HCT116 (cell line): Measurements from ENCODE around the gene BFSP1.

Source experiments
- CEBPB ChIP-seq: IDR thresholded peaks from 2 replicates; pipeline ENCODE4 v1.6.1; 2012; ENCODE audit warnings: low read depth
- CTCF ChIP-seq, 3 experiments: fragments of 200-600 bp in 1 of 3; sonication (generic) in 1 of 3; IDR thresholded peaks in 2 of 3; conservative IDR thresholded peaks in 1 of 3; 2 replicates each; pipeline ENCODE4 v1.5.1; 2012 to 2017; ENCODE audit warnings: low read depth in 2 of 3, low read length in 2 of 3, antibody characterized with exemption in 1 of 3, borderline replicate concordance in 1 of 3, control low read depth in 1 of 3, mild to moderate bottlenecking in 1 of 3, mixed read lengths in 1 of 3, mixed run types in 1 of 3, moderate library complexity in 1 of 3; ENCODE audit not compliant: insufficient read depth in 1 of 3
- EZH2 ChIP-seq: fragments of 200-600 bp; sonication (generic); IDR thresholded peaks from 2 replicates; pipeline ENCODE4 v1.6.1; 2017; ENCODE audit warnings: antibody characterized with exemption, mixed run types
- EZH2phosphoT487 ChIP-seq: fragments of 200-600 bp; IDR thresholded peaks from 2 replicates; pipeline ENCODE4 v1.6.1; 2018; ENCODE audit warnings: antibody characterized with exemption, borderline replicate concordance
- MAX ChIP-seq: IDR thresholded peaks from 2 replicates; pipeline ENCODE4 v1.6.1; 2012
- POLR2A ChIP-seq: IDR thresholded peaks from 2 replicates; pipeline ENCODE4 v1.7.0; 2011; ENCODE audit warnings: borderline replicate concordance; ENCODE audit not compliant: insufficient read depth, insufficient read length; ENCODE audit errors: extremely low read depth
- POLR2AphosphoS5 ChIP-seq: IDR thresholded peaks from 2 replicates; pipeline ENCODE4 v1.6.1; 2011; ENCODE audit warnings: mild to moderate bottlenecking, low read depth, low read length, moderate library complexity
- REST ChIP-seq: IDR thresholded peaks from 2 replicates; pipeline ENCODE4 v1.6.1; 2012; ENCODE audit warnings: low read depth
- SP1 ChIP-seq: IDR thresholded peaks from 2 replicates; pipeline ENCODE4 v1.6.1; 2012; ENCODE audit warnings: low read depth
- SRF ChIP-seq: IDR thresholded peaks from 2 replicates; pipeline ENCODE4 v1.6.1; 2012; ENCODE audit warnings: low read depth

- TF ChIP-seq CTCF (IDR thresholded peaks at IDR 0.05 in 2 of 3, conservative IDR thresholded peaks at IDR 0.05 in 1 of 3; ENCODE audit: borderline replicate concordance in 1 of 3, insufficient read depth in 1 of 3, low read depth in 2 of 3, low read length in 2 of 3) (no peak), EZH2phosphoT487 (no peak), POLR2AphosphoS5 (no peak), POLR2A (no peak), CEBPB (no peak), SRF (no peak), REST (no peak), EZH2 (no peak), SP1 (no peak), MAX (no peak)
Measured at GRCh38 chr20:17501701-17502100, 29.5 kb downstream of the BFSP1 start.
